ENCODE results near the gene BCL2L15. TPM values are rescaled to one million over a fixed set of nuclear protein-coding genes. Genes with fewer than 3 reads are reported as not detected.

Gene BCL2L15
- total and polyA plus RNA-seq, 2 of the 13 experiments (the other 11 are each of a cell fraction or from before 2014, with no cell fraction given) = 0.03 to 0.27 TPM

- TF ChIP-seq IKZF4 (CRISPR knock-in tag; IDR thresholded peaks at IDR 0.05; ENCODE audit: borderline replicate concordance, low read depth, not compliant biosample characterization) = no peak
- no peak for TF ChIP-seq NR2F1 (CRISPR knock-in tag; IDR thresholded peaks at IDR 0.05)
- TF ChIP-seq, protein P1, sequence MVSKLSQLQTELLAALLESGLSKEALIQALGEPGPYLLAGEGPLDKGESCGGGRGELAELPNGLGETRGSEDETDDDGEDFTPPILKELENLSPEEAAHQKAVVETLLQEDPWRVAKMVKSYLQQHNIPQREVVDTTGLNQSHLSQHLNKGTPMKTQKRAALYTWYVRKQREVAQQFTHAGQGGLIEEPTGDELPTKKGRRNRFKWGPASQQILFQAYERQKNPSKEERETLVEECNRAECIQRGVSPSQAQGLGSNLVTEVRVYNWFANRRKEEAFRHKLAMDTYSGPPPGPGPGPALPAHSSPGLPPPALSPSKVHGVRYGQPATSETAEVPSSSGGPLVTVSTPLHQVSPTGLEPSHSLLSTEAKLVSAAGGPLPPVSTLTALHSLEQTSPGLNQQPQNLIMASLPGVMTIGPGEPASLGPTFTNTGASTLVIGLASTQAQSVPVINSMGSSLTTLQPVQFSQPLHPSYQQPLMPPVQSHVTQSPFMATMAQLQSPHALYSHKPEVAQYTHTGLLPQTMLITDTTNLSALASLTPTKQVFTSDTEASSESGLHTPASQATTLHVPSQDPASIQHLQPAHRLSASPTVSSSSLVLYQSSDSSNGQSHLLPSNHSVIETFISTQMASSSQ (IDR thresholded peaks at IDR 0.05; ENCODE audit: low read depth) = no peak
- TF ChIP-seq, protein P1 (CRISPR knock-in tag; IDR thresholded peaks at IDR 0.05; ENCODE audit: borderline replicate concordance) = peak; percentile 83; the same call in 1 of the 2 replicates
- peak; percentile 49; the same call in 1 of the 2 replicates for TF ChIP-seq GMEB2 (CRISPR knock-in tag; IDR thresholded peaks at IDR 0.05; ENCODE audit: low read depth)
- TF ChIP-seq ZZZ3 (CRISPR knock-in tag; IDR thresholded peaks at IDR 0.05; ENCODE audit: borderline replicate concordance) = no peak; the same call in 1 of the 2 replicates
- TF ChIP-seq MXD4 (CRISPR knock-in tag; IDR thresholded peaks at IDR 0.05) = peak; percentile 91
- no peak for TF ChIP-seq ZNF367 (CRISPR knock-in tag; IDR thresholded peaks at IDR 0.05; ENCODE audit: borderline replicate concordance)
- TF ChIP-seq ZNF430 (CRISPR knock-in tag; IDR thresholded peaks at IDR 0.05) = peak; percentile 65; the same call in 1 of the 2 replicates
- TF ChIP-seq ZNF496 (CRISPR knock-in tag; IDR thresholded peaks at IDR 0.05; ENCODE audit: insufficient replicate concordance) = no peak
- no peak for TF ChIP-seq THYN1 (CRISPR knock-in tag; IDR thresholded peaks at IDR 0.05; ENCODE audit: borderline replicate concordance, low read depth)
- TF ChIP-seq NFKB2 (CRISPR knock-in tag; IDR thresholded peaks at IDR 0.05; ENCODE audit: borderline replicate concordance) = peak; percentile 74; the same call in 1 of the 2 replicates
- no peak for TF ChIP-seq ZNF326 (CRISPR knock-in tag; IDR thresholded peaks at IDR 0.05; ENCODE audit: borderline replicate concordance)
- peak; percentile 88 for TF ChIP-seq GATAD1 (CRISPR knock-in tag; IDR thresholded peaks at IDR 0.05)
- TF ChIP-seq RCOR2 (CRISPR knock-in tag; IDR thresholded peaks at IDR 0.05) = peak; percentile 70; the same call in 1 of the 2 replicates
- TF ChIP-seq ZBTB7A (CRISPR knock-in tag; IDR thresholded peaks at IDR 0.05) = no peak
- 0 out of 2 replicates have a peak, but pooled peaks have one; percentile 71 for TF ChIP-seq MAF1 (CRISPR knock-in tag; IDR thresholded peaks at IDR 0.05; ENCODE audit: borderline replicate concordance)
- TF ChIP-seq, protein P2, sequence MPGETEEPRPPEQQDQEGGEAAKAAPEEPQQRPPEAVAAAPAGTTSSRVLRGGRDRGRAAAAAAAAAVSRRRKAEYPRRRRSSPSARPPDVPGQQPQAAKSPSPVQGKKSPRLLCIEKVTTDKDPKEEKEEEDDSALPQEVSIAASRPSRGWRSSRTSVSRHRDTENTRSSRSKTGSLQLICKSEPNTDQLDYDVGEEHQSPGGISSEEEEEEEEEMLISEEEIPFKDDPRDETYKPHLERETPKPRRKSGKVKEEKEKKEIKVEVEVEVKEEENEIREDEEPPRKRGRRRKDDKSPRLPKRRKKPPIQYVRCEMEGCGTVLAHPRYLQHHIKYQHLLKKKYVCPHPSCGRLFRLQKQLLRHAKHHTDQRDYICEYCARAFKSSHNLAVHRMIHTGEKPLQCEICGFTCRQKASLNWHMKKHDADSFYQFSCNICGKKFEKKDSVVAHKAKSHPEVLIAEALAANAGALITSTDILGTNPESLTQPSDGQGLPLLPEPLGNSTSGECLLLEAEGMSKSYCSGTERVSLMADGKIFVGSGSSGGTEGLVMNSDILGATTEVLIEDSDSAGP (CRISPR knock-in tag; IDR thresholded peaks at IDR 0.05; ENCODE audit: borderline replicate concordance) = peak; percentile 96
- TF ChIP-seq, protein P3, sequence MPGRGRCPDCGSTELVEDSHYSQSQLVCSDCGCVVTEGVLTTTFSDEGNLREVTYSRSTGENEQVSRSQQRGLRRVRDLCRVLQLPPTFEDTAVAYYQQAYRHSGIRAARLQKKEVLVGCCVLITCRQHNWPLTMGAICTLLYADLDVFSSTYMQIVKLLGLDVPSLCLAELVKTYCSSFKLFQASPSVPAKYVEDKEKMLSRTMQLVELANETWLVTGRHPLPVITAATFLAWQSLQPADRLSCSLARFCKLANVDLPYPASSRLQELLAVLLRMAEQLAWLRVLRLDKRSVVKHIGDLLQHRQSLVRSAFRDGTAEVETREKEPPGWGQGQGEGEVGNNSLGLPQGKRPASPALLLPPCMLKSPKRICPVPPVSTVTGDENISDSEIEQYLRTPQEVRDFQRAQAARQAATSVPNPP (CRISPR knock-in tag; IDR thresholded peaks at IDR 0.05) = no peak; the same call in 1 of the 2 replicates
- TF ChIP-seq XBP1 (CRISPR knock-in tag; IDR thresholded peaks at IDR 0.05) = no peak
These were observed 17.5 kb upstream of the BCL2L15 start, which contains the start of the genes AP4B1 and DCLRE1B (continued) for GRCh38 chr1:113904674-113905434.

All from HepG2 (cell line).